Fibroblast of pulmonary artery (primary cell): Measurements from ENCODE around the gene VDAC1.
A peak's percentile ranks its signal among the peaks of the same experiment; 100 is the strongest.

ENCODE experiments used
- DNase-seq: peaks from one replicate; pipeline ENCODE4 v3.0.0-alpha.2; 2010; ENCODE audit warnings: low read depth
- H3K4me3 ChIP-seq: replicated peaks from 2 replicates; pipeline ENCODE4 v1.5.1; 2011; ENCODE audit warnings: low read depth, mild to moderate bottlenecking, control low read depth, low read length, moderate library complexity
- CTCF ChIP-seq: IDR thresholded peaks from 2 replicates; pipeline ENCODE4 v1.5.1; 2011; ENCODE audit warnings: mild to moderate bottlenecking, control low read depth, low read length, inconsistent platforms; ENCODE audit errors: missing control alignments

Gene VDAC1

GRCh38 chr5:133967124-133967523 lies 37.7 kb downstream of the VDAC1 start:
- peak; percentile 38 for DNase-seq
- TF ChIP-seq CTCF: no peak
- H3K4me3 ChIP-seq: peak overlapping the region; percentile 98

DNA sequence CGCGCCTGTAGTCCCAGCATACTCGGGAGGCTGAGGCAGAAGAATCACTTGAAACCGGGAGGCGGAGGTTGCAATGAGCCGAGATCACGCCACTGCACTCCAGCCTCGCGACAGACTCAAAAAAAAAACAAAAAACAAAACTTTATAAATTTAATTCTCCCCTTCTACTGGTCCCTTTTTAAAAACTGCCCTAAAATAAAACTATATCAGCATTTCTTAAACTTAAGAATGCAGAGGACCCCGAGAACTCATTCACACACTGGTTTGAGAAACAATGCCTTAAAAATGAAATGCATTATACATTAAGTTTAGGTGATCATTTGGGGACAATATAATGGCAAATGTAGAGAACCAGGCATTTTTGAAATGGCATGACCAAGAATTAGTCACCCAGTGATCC lies 38.7 kb downstream of the VDAC1 start:
- no peak for TF ChIP-seq CTCF
- no peak for DNase-seq
- no peak overlapping the region for H3K4me3 ChIP-seq

- no peak for DNase-seq
- H3K4me3 ChIP-seq: no peak overlapping the region
- no peak for TF ChIP-seq CTCF
Observed at GRCh38 chr5:133963493-133964128, 41.2 kb downstream of the VDAC1 start.

- H3K4me3 ChIP-seq: no peak overlapping the region
- DNase-seq: peak; percentile 64
- TF ChIP-seq CTCF: no peak
Observed at GRCh38 chr5:133962801-133963476, 41.8 kb downstream of the VDAC1 start.

DNA sequence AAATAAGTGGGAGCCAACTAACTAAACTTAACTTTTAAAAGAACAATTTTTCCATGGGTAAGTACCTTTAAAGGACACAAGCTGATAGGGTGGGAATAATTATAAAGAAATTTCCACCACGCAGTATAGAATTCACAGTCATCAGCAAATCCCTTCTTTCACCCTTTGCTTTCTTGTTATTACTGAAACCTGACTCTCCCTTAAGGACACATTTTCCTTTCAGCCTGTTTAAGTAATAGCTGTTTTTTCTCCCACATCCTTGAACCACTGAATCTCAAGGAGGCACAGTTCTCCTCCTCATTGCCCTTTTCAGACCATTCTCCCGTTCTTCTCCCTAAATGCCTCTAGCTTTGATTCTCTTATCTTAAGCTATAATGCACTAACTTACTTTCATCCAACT lies 42.6 kb downstream of the VDAC1 start:
- DNase-seq: no peak
- TF ChIP-seq CTCF: no peak
- no peak overlapping the region for H3K4me3 ChIP-seq

GRCh38 chr5:133959643-133960042 lies 45.1 kb downstream of the VDAC1 start:
- H3K4me3 ChIP-seq: no peak overlapping the region
- DNase-seq: no peak
- no peak for TF ChIP-seq CTCF

DNA sequence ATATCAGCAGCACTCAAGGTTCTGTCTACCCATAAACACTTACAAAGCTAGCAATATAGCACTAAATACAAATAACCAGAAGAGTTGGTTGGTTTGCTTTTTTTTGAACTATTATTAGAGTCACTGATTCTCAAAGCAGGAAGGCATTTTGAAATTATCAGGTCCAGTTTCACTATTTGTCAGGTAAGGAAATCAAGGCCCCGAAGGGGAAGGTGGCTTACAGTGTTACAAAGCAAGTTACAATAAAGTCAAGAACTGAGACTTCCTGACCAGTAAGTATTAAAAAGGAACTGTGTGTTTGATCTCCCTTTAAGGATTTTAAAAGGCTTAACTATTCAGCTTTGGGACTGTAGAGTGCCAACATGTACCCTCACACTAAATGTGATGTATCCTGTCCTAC lies 47.2 kb downstream of the VDAC1 start:
- DNase-seq: no peak
- no peak overlapping the region for H3K4me3 ChIP-seq
- TF ChIP-seq CTCF: no peak
